BE2C (cell line): ENCODE data around the gene COL8A1. TPM values are rescaled to one million over a fixed set of nuclear protein-coding genes. Genes with fewer than 3 reads are reported as not detected.
"Not testable (repeated sequence)": the region's sequence is repeated elsewhere in the genome, so short reads cannot be mapped to it uniquely, and the experiment has no call there.

Source experiments
- DNase-seq: peaks from one replicate; pipeline ENCODE4 v3.0.0-alpha.2; 2020
- H3K27me3 ChIP-seq: fragments of 250-450 bp; sonication (Bioruptor Pico); 2 replicates; pipeline ENCODE4 v1.5.1; 2020; ENCODE audit warnings: mild to moderate bottlenecking
- H3K36me3 ChIP-seq: fragments of 250-450 bp; sonication (Bioruptor Pico); 2 replicates; pipeline ENCODE4 v1.5.1; 2020; ENCODE audit warnings: mild to moderate bottlenecking
- H3K4me1 ChIP-seq: fragments of 250-450 bp; sonication (Bioruptor Pico); 2 replicates; pipeline ENCODE4 v1.5.1; 2020
- H3K4me3 ChIP-seq: 2 replicates; pipeline ENCODE4 v1.5.1; 2011; ENCODE audit warnings: low read depth, low read length
- H3K9me3 ChIP-seq: fragments of 250-450 bp; sonication (Bioruptor Pico); 2 replicates; pipeline ENCODE4 v1.5.1; 2020
- polyA plus RNA-seq: library from polyadenylated mRNA; unstranded; fragments of >200 nt; gene quantifications from one replicate; pipeline ENCODE4 v1.2.1, GENCODE V29; 2012; ENCODE audit warnings: low read depth, missing spikeins; ENCODE audit not compliant: insufficient read length, insufficient read depth
- TF ChIP-seq, protein P1 (sequence below): IDR thresholded peaks from 2 replicates; pipeline ENCODE4 v1.5.1; 2012; ENCODE audit warnings: mild to moderate bottlenecking, low read depth, low read length

Gene COL8A1
- not detected for polyA plus RNA-seq

DNA sequence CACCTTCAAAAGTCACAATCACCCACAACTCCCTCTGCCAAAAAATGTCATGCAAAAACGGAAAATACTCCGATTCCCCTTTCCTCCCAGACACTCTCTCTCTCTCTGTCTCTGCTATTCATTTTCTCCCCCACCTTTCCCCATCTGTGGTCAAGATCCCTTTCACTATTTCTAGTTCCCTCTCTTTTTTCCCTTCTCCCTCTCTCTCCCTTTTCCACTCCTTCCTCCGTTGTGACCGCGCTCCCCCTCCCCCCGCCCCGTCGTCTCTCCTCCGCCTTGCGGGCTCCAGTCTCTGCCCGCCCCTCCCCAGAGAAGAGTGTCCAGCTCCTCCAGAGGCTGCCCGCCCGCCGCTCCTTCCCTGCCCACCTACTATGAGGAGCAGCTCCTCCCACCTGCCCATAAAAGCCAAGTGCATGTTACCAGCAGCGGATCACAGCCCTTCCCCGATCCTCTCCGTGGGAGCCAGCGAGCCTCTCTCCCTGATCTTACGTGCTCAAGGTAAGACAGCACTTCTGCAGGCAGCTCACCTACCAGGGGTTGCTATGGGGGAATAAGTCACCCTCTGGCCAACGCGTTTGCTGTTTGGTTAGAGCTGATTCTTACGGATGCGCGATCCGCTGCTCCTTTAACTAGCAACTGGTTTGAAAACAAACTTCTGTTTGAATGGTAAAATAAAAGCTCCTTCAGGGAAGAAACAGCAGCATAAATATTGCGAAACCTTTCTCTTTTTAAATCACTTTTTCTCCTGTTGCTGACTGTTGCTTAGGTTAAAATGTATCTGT lies at the start of gene COL8A1:
COL8A1 (plus strand) TSS at position 428 of the 782 bp plus-strand sequence. CDS start 152,089 bp downstream, outside the sequence.
- H3K27me3 ChIP-seq = peaks cover 49% of the 10 kb centered on the region
- H3K4me1 ChIP-seq = no peaks in the 10 kb centered on the region
- H3K36me3 ChIP-seq = no peaks in the 10 kb centered on the region
- H3K4me3 ChIP-seq = no peak within 1 kb of the TSS
- H3K9me3 ChIP-seq = no peaks in the 10 kb centered on the region
- no peak for DNase-seq
- TF ChIP-seq, protein P1, sequence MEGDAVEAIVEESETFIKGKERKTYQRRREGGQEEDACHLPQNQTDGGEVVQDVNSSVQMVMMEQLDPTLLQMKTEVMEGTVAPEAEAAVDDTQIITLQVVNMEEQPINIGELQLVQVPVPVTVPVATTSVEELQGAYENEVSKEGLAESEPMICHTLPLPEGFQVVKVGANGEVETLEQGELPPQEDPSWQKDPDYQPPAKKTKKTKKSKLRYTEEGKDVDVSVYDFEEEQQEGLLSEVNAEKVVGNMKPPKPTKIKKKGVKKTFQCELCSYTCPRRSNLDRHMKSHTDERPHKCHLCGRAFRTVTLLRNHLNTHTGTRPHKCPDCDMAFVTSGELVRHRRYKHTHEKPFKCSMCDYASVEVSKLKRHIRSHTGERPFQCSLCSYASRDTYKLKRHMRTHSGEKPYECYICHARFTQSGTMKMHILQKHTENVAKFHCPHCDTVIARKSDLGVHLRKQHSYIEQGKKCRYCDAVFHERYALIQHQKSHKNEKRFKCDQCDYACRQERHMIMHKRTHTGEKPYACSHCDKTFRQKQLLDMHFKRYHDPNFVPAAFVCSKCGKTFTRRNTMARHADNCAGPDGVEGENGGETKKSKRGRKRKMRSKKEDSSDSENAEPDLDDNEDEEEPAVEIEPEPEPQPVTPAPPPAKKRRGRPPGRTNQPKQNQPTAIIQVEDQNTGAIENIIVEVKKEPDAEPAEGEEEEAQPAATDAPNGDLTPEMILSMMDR = no peak

DNA sequence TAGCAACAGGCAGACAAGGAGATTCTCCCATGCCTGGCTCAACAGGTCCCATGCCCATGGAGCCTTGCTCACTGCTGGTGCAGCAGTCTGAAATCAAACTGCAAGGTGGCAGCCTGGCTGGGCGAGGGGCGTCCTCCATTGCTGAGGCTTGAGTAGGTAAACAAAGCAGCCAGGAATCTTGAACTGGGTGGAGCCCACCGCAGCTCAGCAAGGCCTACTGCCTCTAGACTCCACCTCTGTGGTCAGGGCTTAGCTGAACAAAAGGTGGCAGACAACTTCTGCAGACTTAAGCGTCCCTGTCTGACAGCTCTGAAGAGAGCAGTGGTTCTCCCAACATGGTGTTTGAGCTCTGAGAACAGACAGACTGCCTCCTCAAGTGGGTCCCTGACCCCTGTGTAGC lies 49.2 kb upstream of the COL8A1 start:
- not testable (repeated sequence) for H3K4me3 ChIP-seq, H3K4me1 ChIP-seq, DNase-seq, H3K36me3 ChIP-seq, H3K9me3 ChIP-seq, H3K27me3 ChIP-seq

DNA sequence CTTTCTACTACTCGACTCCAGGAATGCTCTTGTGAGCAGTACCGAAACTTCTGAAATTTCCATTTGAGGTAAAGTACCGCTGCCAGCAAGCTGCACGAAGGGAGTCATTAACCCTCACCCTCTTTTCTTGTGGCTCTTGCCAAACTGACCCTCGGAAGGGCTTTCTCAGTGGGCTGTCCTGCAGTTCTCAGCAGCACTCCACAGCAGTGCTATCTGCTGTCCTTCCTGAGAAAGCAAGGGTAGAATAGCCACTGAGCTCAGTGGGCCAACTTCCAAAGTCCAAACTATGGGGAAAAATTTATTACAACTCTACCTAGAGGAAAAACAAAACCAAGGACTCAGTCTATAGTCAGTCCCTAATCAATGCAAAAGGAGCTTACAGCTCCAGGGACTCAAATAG lies 38.5 kb upstream of the COL8A1 start:
- Histone ChIP-seq H3K4me1 (no peaks in the 10 kb centered on the region), H3K27me3 (no peaks in the 10 kb centered on the region), H3K4me3 (no peak overlapping the region), H3K9me3 (no peaks in the 10 kb centered on the region), H3K36me3 (no peaks in the 10 kb centered on the region)
- TF ChIP-seq, protein P1 = no peak
- DNase-seq = no peak

DNA sequence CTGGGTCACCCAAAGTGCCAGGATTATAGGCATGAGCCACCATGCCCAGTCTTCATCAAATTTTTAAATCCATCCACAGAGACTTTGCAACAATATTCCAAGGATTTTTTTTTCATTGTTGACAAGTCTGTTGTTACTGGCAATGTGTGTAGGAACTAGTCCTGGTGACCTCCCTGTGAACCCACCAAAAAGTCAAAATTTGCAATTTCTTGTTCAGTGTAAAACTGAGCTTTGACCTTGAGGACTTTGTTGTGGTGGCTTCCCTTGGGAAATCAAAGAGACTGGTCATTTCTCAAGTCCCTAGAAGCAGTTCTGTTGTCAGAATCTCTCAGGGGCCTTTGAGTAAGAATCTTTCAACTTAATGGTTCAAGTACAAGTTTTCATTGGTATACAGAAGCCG lies 36.9 kb upstream of the COL8A1 start:
- no peaks in the 10 kb centered on the region for H3K9me3 ChIP-seq
- H3K4me3 ChIP-seq = no peak overlapping the region
- H3K4me1 ChIP-seq = no peaks in the 10 kb centered on the region
- no peaks in the 10 kb centered on the region for H3K36me3 ChIP-seq
- no peaks in the 10 kb centered on the region for H3K27me3 ChIP-seq
- DNase-seq = no peak
- TF ChIP-seq, protein P1 = no peak

DNA sequence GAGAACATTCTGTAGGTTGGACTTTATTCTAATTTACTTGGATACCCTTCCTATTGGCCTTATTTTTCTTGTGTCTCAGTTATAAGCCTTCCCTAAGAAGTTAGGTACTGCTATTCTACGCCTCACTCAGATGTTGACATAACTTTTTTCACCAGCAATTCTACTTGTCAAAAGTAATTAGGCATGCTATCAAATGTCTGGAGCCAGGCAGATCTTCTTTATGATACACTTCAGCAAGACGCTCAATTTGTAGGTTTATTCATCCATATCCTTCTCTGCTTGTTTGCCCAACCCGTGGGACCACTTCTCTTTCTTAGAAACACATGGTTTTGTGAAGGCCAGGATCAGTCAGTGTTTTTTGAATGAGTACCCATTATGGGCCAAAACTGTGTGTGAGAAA lies 36.2 kb upstream of the COL8A1 start:
- TF ChIP-seq, protein P1 = no peak
- Histone ChIP-seq H3K36me3 (no peaks in the 10 kb centered on the region), H3K4me3 (no peak overlapping the region), H3K27me3 (no peaks in the 10 kb centered on the region), H3K4me1 (no peaks in the 10 kb centered on the region), H3K9me3 (no peaks in the 10 kb centered on the region)
- DNase-seq = no peak

DNA sequence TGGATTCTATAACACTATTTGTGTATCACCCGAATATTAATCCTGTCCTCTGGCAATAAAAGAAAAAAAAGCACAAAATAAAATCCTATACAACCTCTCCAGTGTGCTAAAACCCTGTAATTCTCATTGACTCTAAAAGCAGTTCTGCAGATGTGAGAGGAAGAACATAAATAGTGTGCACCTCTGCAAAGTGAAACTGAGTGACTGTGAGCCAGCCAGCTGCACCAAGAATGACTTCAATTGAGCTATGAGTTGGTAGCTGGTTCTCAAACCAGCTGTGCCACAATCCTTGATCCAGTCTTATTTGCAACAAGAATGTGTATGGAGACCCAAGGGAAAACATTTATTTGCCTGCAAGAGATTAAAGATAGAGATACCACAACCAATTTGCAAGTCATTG lies 31.2 kb upstream of the COL8A1 start:
- H3K9me3 ChIP-seq = no peaks in the 10 kb centered on the region
- H3K36me3 ChIP-seq = no peaks in the 10 kb centered on the region
- DNase-seq = no peak
- no peaks in the 10 kb centered on the region for H3K27me3 ChIP-seq
- TF ChIP-seq, protein P1 = no peak
- H3K4me3 ChIP-seq = no peak overlapping the region
- H3K4me1 ChIP-seq = no peaks in the 10 kb centered on the region
